Natural killer cell (primary cell): ENCODE results near the gene DRAP1. TPM values are rescaled to one million over a fixed set of nuclear protein-coding genes. Genes with fewer than 3 reads are reported as not detected.

Source experiments
- ATAC-seq, 3 donors: fragments of 150-1000 bp in 2 of 3; fragments of 200-7000 bp in 1 of 3; cut with Tn5 transposase; 1 replicate in 1 of 3; 2 replicates in 2 of 3; pipeline ENCODE4 v1.10.0; 2021; ENCODE audit warnings: mild to moderate bottlenecking in 2 of 3, moderate library complexity in 2 of 3
- DNase-seq, 2 donors: peaks; one replicate each; pipeline versions ENCODE4 v3.0.0 to v3.0.0-alpha.2; 2013 to 2021; ENCODE audit warnings: mixed read lengths in 1 of 2
- H3K27ac ChIP-seq: one replicate; pipeline ENCODE4 v1.5.1; 2013; ENCODE audit warnings: mild to moderate bottlenecking, low read length
- H3K27me3 ChIP-seq: one replicate; pipeline ENCODE4 v1.6.1; 2013; ENCODE audit warnings: low read length; ENCODE audit not compliant: control insufficient read depth, insufficient read depth
- H3K36me3 ChIP-seq: one replicate; pipeline ENCODE4 v1.6.1; 2013; ENCODE audit warnings: low read length; ENCODE audit not compliant: control insufficient read depth, insufficient read depth
- H3K4me1 ChIP-seq: one replicate; pipeline ENCODE4 v1.6.1; 2013; ENCODE audit warnings: low read length; ENCODE audit not compliant: control insufficient read depth, insufficient read depth
- H3K4me3 ChIP-seq: one replicate; pipeline ENCODE4 v1.5.1; 2013; ENCODE audit warnings: low read length
- H3K9me3 ChIP-seq: one replicate; pipeline ENCODE4 v1.6.1; 2013; ENCODE audit warnings: low read length; ENCODE audit not compliant: control insufficient read depth, insufficient read depth
- H3K27ac Mint-ChIP-seq, 2 donors: one replicate each; pipeline ENCODE4 v1.8.0; 2022; ENCODE audit warnings: mild to moderate bottlenecking in 2 of 2, mixed read lengths in 2 of 2, moderate library complexity in 1 of 2
- H3K27me3 Mint-ChIP-seq, 2 donors: one replicate each; pipeline ENCODE4 v1.8.0; 2022; ENCODE audit warnings: low read depth in 2 of 2, mixed read lengths in 2 of 2
- H3K36me3 Mint-ChIP-seq: one replicate; pipeline ENCODE4 v1.8.0; 2022; ENCODE audit warnings: mixed read lengths
- H3K4me1 Mint-ChIP-seq, 2 donors: one replicate each; pipeline ENCODE4 v1.8.0; 2022; ENCODE audit warnings: mixed read lengths in 2 of 2
- H3K4me3 Mint-ChIP-seq: one replicate; pipeline ENCODE4 v1.8.0; 2022; ENCODE audit warnings: mild to moderate bottlenecking, moderate library complexity, mixed read lengths
- H3K9me3 Mint-ChIP-seq, 2 donors: one replicate each; pipeline ENCODE4 v1.8.0; 2022; ENCODE audit warnings: mixed read lengths in 2 of 2
- WGBS: methylation state at CpG from one replicate; pipeline ENCODE4 v1.1.7; 2013; ENCODE audit warnings: missing lambda C conversion rate; ENCODE audit not compliant: insufficient coverage; 5-methylcytosine and 5-hydroxymethylcytosine counted together
- intact Hi-C: fragments of 100-400 bp; cut with micrococcal nuclease; formaldehyde crosslinking; loops from one replicate; pipeline ENCODE4 v1.14.2; 2022
- total RNA-seq, 4 donors: library from RNA; stranded (reverse); fragments of 120-200 nt in 1 of 4; gene quantifications; one replicate each; pipeline versions ENCODE4 v1.2.3 to v1.2.4, GENCODE V29; 2013 to 2022
- TF ChIP-seq, protein P1 (sequence below): fragments of 200-600 bp; IDR thresholded peaks from one replicate; pipeline ENCODE4 v1.8.0; 2022; ENCODE audit warnings: antibody characterized with exemption

The DRAP1 gene
- total RNA-seq, 3 donors from 2014 or later (not counting 1 experiment from before 2014, with no cell fraction given), result 114 to 115 (median 115) TPM

DNA sequence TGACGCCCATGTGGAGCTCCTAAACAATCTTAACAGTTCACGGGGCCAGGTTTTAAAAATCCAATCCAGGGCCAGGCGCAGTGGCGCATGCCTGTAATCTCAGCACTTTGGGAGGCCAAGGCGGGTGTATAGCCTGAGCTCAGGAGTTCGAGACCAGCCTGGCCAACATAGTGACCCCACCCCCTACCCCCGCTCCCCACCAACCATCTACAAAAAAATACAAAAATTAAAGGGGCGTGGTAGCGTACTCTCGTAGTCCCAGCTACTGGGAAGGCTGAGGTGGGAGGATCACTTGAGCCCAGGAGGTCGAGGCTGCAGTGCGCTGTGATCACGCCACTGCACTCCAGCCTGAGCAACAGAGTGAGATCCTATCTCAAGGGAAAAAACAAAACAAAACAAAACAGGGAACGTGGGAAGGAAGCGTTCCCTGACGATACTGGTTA, 41.6 kb downstream of the DRAP1 start:
- 48% methylated on average over 14 of the region's 16 CpGs for WGBS
- DNase-seq, result no peak
- H3K9me3 ChIP-seq, result no peaks in the 10 kb centered on the region
- H3K4me1 Mint-ChIP-seq, result peaks cover 24 to 37% of the 10 kb centered on the region in 2 donors
- peaks cover 43% of the 10 kb centered on the region for H3K4me1 ChIP-seq
- H3K4me3 Mint-ChIP-seq, result peak overlapping the region; percentile 99
- intact Hi-C loops, result loop anchor here (1.0 to 5.0 kb wide), 5 partner anchors 28 to 101 kb away; partner anchors contain the start of genes BANF1, C11orf68, CCDC85B and DRAP1
- TF ChIP-seq, protein P1, sequence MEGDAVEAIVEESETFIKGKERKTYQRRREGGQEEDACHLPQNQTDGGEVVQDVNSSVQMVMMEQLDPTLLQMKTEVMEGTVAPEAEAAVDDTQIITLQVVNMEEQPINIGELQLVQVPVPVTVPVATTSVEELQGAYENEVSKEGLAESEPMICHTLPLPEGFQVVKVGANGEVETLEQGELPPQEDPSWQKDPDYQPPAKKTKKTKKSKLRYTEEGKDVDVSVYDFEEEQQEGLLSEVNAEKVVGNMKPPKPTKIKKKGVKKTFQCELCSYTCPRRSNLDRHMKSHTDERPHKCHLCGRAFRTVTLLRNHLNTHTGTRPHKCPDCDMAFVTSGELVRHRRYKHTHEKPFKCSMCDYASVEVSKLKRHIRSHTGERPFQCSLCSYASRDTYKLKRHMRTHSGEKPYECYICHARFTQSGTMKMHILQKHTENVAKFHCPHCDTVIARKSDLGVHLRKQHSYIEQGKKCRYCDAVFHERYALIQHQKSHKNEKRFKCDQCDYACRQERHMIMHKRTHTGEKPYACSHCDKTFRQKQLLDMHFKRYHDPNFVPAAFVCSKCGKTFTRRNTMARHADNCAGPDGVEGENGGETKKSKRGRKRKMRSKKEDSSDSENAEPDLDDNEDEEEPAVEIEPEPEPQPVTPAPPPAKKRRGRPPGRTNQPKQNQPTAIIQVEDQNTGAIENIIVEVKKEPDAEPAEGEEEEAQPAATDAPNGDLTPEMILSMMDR, result no peak
- no peaks in the 10 kb centered on the region for H3K27me3 ChIP-seq
- peak in 1 of 3 donors; percentile 1 for ATAC-seq
- peaks cover 22% of the 10 kb centered on the region for H3K36me3 ChIP-seq
- H3K9me3 Mint-ChIP-seq, result no peaks in the 10 kb centered on the region
- no peaks in the 10 kb centered on the region for H3K36me3 Mint-ChIP-seq
- peak overlapping the region; percentile 96 to 98 for H3K27ac Mint-ChIP-seq
- peak overlapping the region; percentile 93 for H3K27ac ChIP-seq
- no peaks in the 10 kb centered on the region for H3K27me3 Mint-ChIP-seq
- peak overlapping the region; percentile 75 for H3K4me3 ChIP-seq

DNA sequence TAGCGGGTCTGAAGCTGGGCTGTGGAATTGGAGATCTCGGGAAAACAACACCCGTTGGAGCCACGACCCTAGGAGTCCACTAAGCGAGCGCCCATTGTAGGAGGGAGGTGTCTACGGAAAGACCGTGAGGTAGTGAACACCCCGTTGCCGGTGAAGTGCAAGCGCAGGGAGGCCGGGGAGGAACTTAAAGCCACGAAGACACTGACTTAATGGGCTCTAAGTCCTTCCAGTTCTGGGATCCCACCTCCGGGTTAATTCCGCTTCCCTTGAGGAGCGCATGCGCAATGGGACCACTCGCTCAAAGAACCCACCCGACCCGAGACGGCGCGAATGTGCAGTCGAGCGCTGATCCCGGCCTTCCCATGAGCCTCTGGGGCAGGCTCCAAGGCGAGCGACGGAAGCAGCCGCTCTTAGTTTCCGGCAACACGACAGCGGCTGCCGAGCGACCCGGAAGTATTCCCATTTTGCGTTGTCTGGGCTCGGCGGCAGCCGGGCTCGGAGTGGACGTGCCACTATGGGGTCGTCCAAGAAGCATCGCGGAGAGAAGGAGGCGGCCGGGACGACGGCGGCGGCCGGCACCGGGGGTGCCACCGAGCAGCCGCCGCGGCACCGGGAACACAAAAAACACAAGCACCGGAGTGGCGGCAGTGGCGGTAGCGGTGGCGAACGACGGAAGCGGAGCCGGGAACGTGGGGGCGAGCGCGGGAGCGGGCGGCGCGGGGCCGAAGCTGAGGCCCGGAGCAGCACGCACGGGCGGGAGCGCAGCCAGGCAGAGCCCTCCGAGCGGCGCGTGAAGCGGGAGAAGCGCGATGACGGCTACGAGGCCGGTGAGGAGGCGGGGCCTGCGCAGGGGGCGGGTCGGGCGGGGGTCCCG, 42.3 kb downstream of the DRAP1 start, which contains the start of gene SART1:
TSS of gene SART1 (plus strand) at position 468 of the 874 bp plus-strand sequence. CDS start at position 515, 47 bp downstream.
- peak within 1 kb of the TSS; percentile 99 for H3K4me3 Mint-ChIP-seq
- H3K27ac ChIP-seq, result peak within 1 kb of the TSS; percentile 93
- H3K4me1 Mint-ChIP-seq, result peaks cover 24 to 40% of the 10 kb centered on the region in 2 donors
- H3K9me3 ChIP-seq, result no peaks in the 10 kb centered on the region
- H3K36me3 ChIP-seq, result peaks cover 28% of the 10 kb centered on the region
- DNase-seq, result peak; percentile 90 to 99
- H3K9me3 Mint-ChIP-seq, result no peaks in the 10 kb centered on the region
- H3K27ac Mint-ChIP-seq, result peak within 1 kb of the TSS; percentile 96 to 98
- TF ChIP-seq, protein P1, result no peak
- no peaks in the 10 kb centered on the region for H3K27me3 Mint-ChIP-seq
- H3K4me1 ChIP-seq, result peaks cover 40% of the 10 kb centered on the region
- H3K27me3 ChIP-seq, result no peaks in the 10 kb centered on the region
- H3K4me3 ChIP-seq, result peak within 1 kb of the TSS; percentile 75
- H3K36me3 Mint-ChIP-seq, result no peaks in the 10 kb centered on the region
- under 1% methylated on average over 97 of the region's 97 CpGs for WGBS
- intact Hi-C loops, result loop anchor here (1.0 to 5.0 kb wide), 5 partner anchors 28 to 101 kb away; partner anchors contain the start of genes BANF1, C11orf68, CCDC85B and DRAP1
- peak; percentile 93 to 97 (median 95) for ATAC-seq

DNA sequence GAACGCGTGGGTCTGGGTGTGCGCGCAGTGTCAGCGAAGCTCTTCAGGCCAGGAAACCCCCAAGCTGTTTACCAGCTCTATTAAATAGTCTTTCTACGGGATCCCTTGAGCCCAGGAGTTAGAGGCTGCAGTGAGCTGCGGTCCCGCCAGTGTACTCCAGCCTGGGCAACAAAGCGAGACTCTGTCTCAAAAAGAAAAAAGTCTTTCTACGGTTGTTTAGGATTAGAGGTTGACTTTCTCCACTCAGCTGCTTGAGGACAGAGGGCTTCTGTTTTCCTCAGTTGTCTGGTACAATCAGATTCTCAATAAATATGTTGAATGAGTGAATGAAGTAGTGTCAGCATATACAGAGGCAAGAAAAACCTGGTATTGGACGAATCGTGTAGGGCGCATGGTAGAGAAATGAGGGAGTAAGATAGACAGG, 42.9 kb downstream of the DRAP1 start:
- H3K9me3 Mint-ChIP-seq, result no peaks in the 10 kb centered on the region
- no peaks in the 10 kb centered on the region for H3K27me3 Mint-ChIP-seq
- TF ChIP-seq, protein P1, result no peak
- H3K27ac Mint-ChIP-seq, result peak overlapping the region; percentile 96 to 98
- H3K9me3 ChIP-seq, result no peaks in the 10 kb centered on the region
- peak overlapping the region; percentile 59 for H3K27ac ChIP-seq
- DNase-seq (peak in 1 of 2 donors; percentile 78), ATAC-seq (no peak)
- peaks cover 35% of the 10 kb centered on the region for H3K36me3 ChIP-seq
- peaks cover 24 to 40% of the 10 kb centered on the region in 2 donors for H3K4me1 Mint-ChIP-seq
- peak overlapping the region; percentile 75 for H3K4me3 ChIP-seq
- H3K4me1 ChIP-seq, result peaks cover 33% of the 10 kb centered on the region
- intact Hi-C loops, result loop anchor here (5.0 kb wide), 1 partner anchor 70 kb away; the partner anchor contains the start of gene CCDC85B
- H3K36me3 Mint-ChIP-seq, result no peaks in the 10 kb centered on the region
- WGBS, result 6% methylated on average over 13 of the region's 13 CpGs
- no peaks in the 10 kb centered on the region for H3K27me3 ChIP-seq
- H3K4me3 Mint-ChIP-seq, result peak overlapping the region; percentile 99
